ENCODE measurements around the gene SIRT4.

GRCh38 chr12:120339256-120339655 lies 37.1 kb downstream of the SIRT4 start:
- TF ChIP-seq, protein P1, sequence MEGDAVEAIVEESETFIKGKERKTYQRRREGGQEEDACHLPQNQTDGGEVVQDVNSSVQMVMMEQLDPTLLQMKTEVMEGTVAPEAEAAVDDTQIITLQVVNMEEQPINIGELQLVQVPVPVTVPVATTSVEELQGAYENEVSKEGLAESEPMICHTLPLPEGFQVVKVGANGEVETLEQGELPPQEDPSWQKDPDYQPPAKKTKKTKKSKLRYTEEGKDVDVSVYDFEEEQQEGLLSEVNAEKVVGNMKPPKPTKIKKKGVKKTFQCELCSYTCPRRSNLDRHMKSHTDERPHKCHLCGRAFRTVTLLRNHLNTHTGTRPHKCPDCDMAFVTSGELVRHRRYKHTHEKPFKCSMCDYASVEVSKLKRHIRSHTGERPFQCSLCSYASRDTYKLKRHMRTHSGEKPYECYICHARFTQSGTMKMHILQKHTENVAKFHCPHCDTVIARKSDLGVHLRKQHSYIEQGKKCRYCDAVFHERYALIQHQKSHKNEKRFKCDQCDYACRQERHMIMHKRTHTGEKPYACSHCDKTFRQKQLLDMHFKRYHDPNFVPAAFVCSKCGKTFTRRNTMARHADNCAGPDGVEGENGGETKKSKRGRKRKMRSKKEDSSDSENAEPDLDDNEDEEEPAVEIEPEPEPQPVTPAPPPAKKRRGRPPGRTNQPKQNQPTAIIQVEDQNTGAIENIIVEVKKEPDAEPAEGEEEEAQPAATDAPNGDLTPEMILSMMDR (IDR thresholded peaks at IDR 0.05): no peak
- no peak for TF ChIP-seq ZFX (IDR thresholded peaks at IDR 0.05; ENCODE audit: borderline replicate concordance)

Data from 22Rv1 (cell line).